ENCODE data around the gene FAM118A. TPM values are rescaled to one million over a fixed set of nuclear protein-coding genes. Genes with fewer than 3 reads are reported as not detected.
A peak's percentile ranks its signal among the peaks of the same experiment; 100 is the strongest.

The FAM118A gene
- polyA plus RNA-seq, 3 donors: 20.0 to 423 (median 27.9) TPM

DNA sequence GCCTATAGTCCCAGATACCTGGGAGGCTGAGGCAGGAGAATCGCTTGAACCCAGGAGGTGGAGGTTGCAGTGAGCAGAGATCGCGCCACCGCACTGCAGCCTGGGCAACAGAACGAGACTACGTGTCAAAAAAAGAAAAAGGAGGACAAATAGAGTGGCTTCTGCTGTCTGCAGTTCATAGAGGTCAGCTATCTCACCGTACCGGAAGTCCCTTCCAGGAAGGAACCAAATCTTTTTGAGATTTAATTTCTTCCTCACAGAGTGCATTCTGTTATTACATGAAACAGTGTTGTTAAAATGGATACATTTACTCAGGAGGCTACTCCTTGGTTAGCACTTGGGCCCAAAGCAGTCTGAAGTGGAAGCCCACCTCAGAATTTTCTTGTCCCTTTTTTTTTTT lies 33.4 kb downstream of the FAM118A start:
- H3K4me3 ChIP-seq (replicated peaks in 1 of 3; ENCODE audit: low read depth in 2 of 3, low read length in 3 of 3): no peak overlapping the region
- H3K4me2 ChIP-seq (replicated peaks; ENCODE audit: extremely low read depth, low read length, poor library complexity, severe bottlenecking): no peak overlapping the region
- peaks cover 48 to 89% of the 10 kb centered on the region in 2 donors for H3K36me3 ChIP-seq (replicated peaks in 1 of 2; ENCODE audit: control insufficient read depth in 1 of 2, insufficient read depth in 2 of 2, low read length in 2 of 2)
- Mint-ChIP-seq H3K4me1 (no peaks in the 10 kb centered on the region), H3K4me3 (no peak overlapping the region), H3K27me3 (ENCODE audit: low read depth in 3 of 3) (peaks cover 0 to 1% (median 0%) of the 10 kb centered on the region in 3 donors), H3K9me3 (peaks cover 0 to 2% (median 0%) of the 10 kb centered on the region in 7 donors), H3K27ac (peak overlapping the region in 3 of 7 donors; percentile 31 to 79 (median 46)), H3K36me3 (peaks cover 61 to 75% of the 10 kb centered on the region in 2 donors)
- no peak overlapping the region for H3K9ac ChIP-seq (ENCODE audit: insufficient read depth, low read length, poor library complexity, severe bottlenecking)
- no peak overlapping the region for H2AFZ ChIP-seq (ENCODE audit: insufficient read depth, low read depth, low read length, poor library complexity, severe bottlenecking)
- 100% methylated on average over 5 of the region's 8 CpGs for WGBS (ENCODE audit: insufficient coverage)
- TF ChIP-seq, protein P1, sequence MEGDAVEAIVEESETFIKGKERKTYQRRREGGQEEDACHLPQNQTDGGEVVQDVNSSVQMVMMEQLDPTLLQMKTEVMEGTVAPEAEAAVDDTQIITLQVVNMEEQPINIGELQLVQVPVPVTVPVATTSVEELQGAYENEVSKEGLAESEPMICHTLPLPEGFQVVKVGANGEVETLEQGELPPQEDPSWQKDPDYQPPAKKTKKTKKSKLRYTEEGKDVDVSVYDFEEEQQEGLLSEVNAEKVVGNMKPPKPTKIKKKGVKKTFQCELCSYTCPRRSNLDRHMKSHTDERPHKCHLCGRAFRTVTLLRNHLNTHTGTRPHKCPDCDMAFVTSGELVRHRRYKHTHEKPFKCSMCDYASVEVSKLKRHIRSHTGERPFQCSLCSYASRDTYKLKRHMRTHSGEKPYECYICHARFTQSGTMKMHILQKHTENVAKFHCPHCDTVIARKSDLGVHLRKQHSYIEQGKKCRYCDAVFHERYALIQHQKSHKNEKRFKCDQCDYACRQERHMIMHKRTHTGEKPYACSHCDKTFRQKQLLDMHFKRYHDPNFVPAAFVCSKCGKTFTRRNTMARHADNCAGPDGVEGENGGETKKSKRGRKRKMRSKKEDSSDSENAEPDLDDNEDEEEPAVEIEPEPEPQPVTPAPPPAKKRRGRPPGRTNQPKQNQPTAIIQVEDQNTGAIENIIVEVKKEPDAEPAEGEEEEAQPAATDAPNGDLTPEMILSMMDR (IDR thresholded peaks at IDR 0.05): no peak
- H3K4me1 ChIP-seq (ENCODE audit: control insufficient read depth in 1 of 2, insufficient read depth in 2 of 2, low read length in 2 of 2): no peaks in the 10 kb centered on the region
- H3K9me3 ChIP-seq (replicated peaks in 1 of 2; ENCODE audit: control insufficient read depth in 1 of 2, insufficient read depth in 1 of 2, low read length in 2 of 2): no peaks in the 10 kb centered on the region
- DNase-seq: no peak
- intact Hi-C loops (cut with micrococcal nuclease): no loop called here
- H3K27me3 ChIP-seq (ENCODE audit: control insufficient read depth in 2 of 2, insufficient read depth in 2 of 2, low read length in 2 of 2): no peaks in the 10 kb centered on the region
- H4K20me1 ChIP-seq (ENCODE audit: insufficient read depth, low read length): no peaks in the 10 kb centered on the region
- no peak overlapping the region for H3K27ac ChIP-seq (ENCODE audit: low read depth in 1 of 2, low read length in 2 of 2)
- H3K79me2 ChIP-seq (ENCODE audit: insufficient read depth, low read length): no peaks in the 10 kb centered on the region

DNA sequence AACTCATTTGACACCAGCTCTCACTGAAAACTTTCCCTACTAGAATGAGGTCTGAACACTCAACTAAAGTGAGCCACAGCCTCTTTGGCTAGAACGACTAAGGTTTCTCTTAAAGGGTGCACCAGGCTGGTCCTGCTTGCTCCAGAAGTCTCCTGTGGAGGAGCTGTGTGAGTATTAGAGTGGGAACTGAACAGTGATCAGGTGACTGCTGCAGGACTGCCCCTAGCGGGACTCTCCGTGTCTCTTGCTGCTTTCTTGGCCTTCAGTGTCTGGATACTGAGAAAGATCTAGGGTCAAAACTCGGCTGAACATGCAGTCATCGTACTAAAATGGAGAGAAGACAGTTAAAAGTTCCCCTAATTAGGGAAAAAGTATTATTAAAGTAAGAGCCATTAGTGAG lies 34.6 kb downstream of the FAM118A start:
- Histone ChIP-seq H3K4me1 (ENCODE audit: control insufficient read depth in 1 of 2, insufficient read depth in 2 of 2, low read length in 2 of 2) (no peaks in the 10 kb centered on the region), H2AFZ (ENCODE audit: insufficient read depth, low read depth, low read length, poor library complexity, severe bottlenecking) (no peak overlapping the region), H3K36me3 (replicated peaks in 1 of 2; ENCODE audit: control insufficient read depth in 1 of 2, insufficient read depth in 2 of 2, low read length in 2 of 2) (peaks cover 38 to 78% of the 10 kb centered on the region in 2 donors), H3K27ac (ENCODE audit: low read depth in 1 of 2, low read length in 2 of 2) (no peak overlapping the region), H3K9me3 (replicated peaks in 1 of 2; ENCODE audit: control insufficient read depth in 1 of 2, insufficient read depth in 1 of 2, low read length in 2 of 2) (no peaks in the 10 kb centered on the region), H3K4me3 (replicated peaks in 1 of 3; ENCODE audit: low read depth in 2 of 3, low read length in 3 of 3) (no peak overlapping the region), H3K4me2 (replicated peaks; ENCODE audit: extremely low read depth, low read length, poor library complexity, severe bottlenecking) (no peak overlapping the region), H4K20me1 (ENCODE audit: insufficient read depth, low read length) (no peaks in the 10 kb centered on the region), H3K9ac (ENCODE audit: insufficient read depth, low read length, poor library complexity, severe bottlenecking) (no peak overlapping the region), H3K79me2 (ENCODE audit: insufficient read depth, low read length) (no peaks in the 10 kb centered on the region), H3K27me3 (ENCODE audit: control insufficient read depth in 2 of 2, insufficient read depth in 2 of 2, low read length in 2 of 2) (no peaks in the 10 kb centered on the region)
- Mint-ChIP-seq H3K27me3 (ENCODE audit: low read depth in 3 of 3) (peaks cover 0 to 1% (median 0%) of the 10 kb centered on the region in 3 donors), H3K4me3 (no peak overlapping the region), H3K9me3 (peaks cover 0 to 2% (median 0%) of the 10 kb centered on the region in 7 donors), H3K36me3 (peaks cover 54 to 66% of the 10 kb centered on the region in 2 donors), H3K27ac (no peak overlapping the region), H3K4me1 (no peaks in the 10 kb centered on the region)
- 46% methylated on average over 4 of the region's 5 CpGs for WGBS (ENCODE audit: insufficient coverage)
- peak in 2 of 3 donors; percentile 5 to 17 for DNase-seq
- TF ChIP-seq, protein P1 (IDR thresholded peaks at IDR 0.05): no peak
- intact Hi-C loops (cut with micrococcal nuclease): no loop called here

Data from CD14-positive monocyte (primary cell).